ENCODE measurements around the gene CLSTN1. TPM values are rescaled to one million over a fixed set of nuclear protein-coding genes. Genes with fewer than 3 reads are reported as not detected.

CLSTN1 gene
- total and polyA plus RNA-seq, 2 donors (not counting 1 experiment from before 2014, with no cell fraction given): 34.9 to 81.4 TPM

- H3K9me3 Mint-ChIP-seq (ENCODE audit: insufficient read depth): peaks cover 5% of the 10 kb centered on the region
- H3K27me3 ChIP-seq (replicated peaks in 1 of 4; ENCODE audit: control extremely low read depth in 1 of 4, control insufficient read depth in 3 of 4, insufficient read depth in 4 of 4, low read length in 3 of 4): no peaks in the 10 kb centered on the region
- no peak for DNase-seq
- no peak for TF ChIP-seq CTCF (IDR thresholded peaks at IDR 0.05)
- TF ChIP-seq EZH2 (IDR thresholded peaks at IDR 0.05; ENCODE audit: borderline replicate concordance, insufficient read depth, low read depth, low read length, poor library complexity, severe bottlenecking): no peak
- H4K20me1 ChIP-seq (ENCODE audit: control insufficient read depth, insufficient read depth, low read length, poor library complexity, severe bottlenecking): peaks cover 93% of the 10 kb centered on the region
- peak overlapping the region; percentile 62 for H3K27ac Mint-ChIP-seq
- ATAC-seq (ENCODE audit: low read depth): no peak
- no CpG with 5 or more reads among the region's 5 CpGs for WGBS (ENCODE audit: insufficient coverage)
- no peak overlapping the region for H3K9ac ChIP-seq (ENCODE audit: low read length)
- peak overlapping the region in 1 of 2 donors; percentile 65 for H3K27ac ChIP-seq (ENCODE audit: low read length in 2 of 2)
- H3K4me1 ChIP-seq (ENCODE audit: control insufficient read depth in 2 of 2, insufficient read depth in 2 of 2, low read length in 2 of 2): peaks cover 38 to 50% of the 10 kb centered on the region in 2 donors
- ChIA-PET POLR2A (interaction anchor here (0.5 to 2.0 kb wide), 5 partner anchors 8 to 72 kb away, joined by 3 to 10 read pairs (median 3); no protein-coding TSS in a partner anchor), CTCF (interaction anchor here (0.9 to 6.3 kb wide), 8 partner anchors 9 to 247 kb away, joined by 3 to 42 read pairs (median 6); partner anchors contain the start of gene PIK3CD)
- peaks cover 8 to 55% of the 10 kb centered on the region in 2 experiments for H3K36me3 ChIP-seq (replicated peaks in 1 of 2; ENCODE audit: control extremely low read depth in 1 of 2, control insufficient read depth in 1 of 2, extremely low read depth in 1 of 2, insufficient read depth in 2 of 2, low read length in 1 of 2)
- no peak overlapping the region for H3K4me3 ChIP-seq (ENCODE audit: control extremely low read depth in 1 of 5, extremely low read depth in 1 of 5, insufficient read depth in 1 of 5, low read depth in 2 of 5, low read length in 4 of 5)
- no peaks in the 10 kb centered on the region for H3K27me3 Mint-ChIP-seq
- H3K4me3 Mint-ChIP-seq: no peak overlapping the region
- H3K79me2 ChIP-seq (ENCODE audit: control insufficient read depth, insufficient read depth, low read length): peaks cover 99% of the 10 kb centered on the region
- intact Hi-C loops (cut with micrococcal nuclease): loop anchor here (5.0 kb wide), 1 partner anchor 76 kb away; no protein-coding TSS in a partner anchor
- H3K4me2 ChIP-seq (replicated peaks; ENCODE audit: low read depth, low read length, poor library complexity, severe bottlenecking): no peak overlapping the region
- H2AFZ ChIP-seq (ENCODE audit: insufficient read depth, low read depth, low read length, poor library complexity, severe bottlenecking): no peak overlapping the region
- H3K4me1 Mint-ChIP-seq: peaks cover 64% of the 10 kb centered on the region
- peaks cover 0 to 16% (median 2%) of the 10 kb centered on the region in 3 donors for H3K9me3 ChIP-seq (ENCODE audit: control extremely low read depth in 1 of 3, control insufficient read depth in 2 of 3, insufficient read depth in 1 of 3, low read length in 2 of 3)
Observed at GRCh38 chr1:9703165-9703509, 120.6 kb downstream of the CLSTN1 start.

- Histone ChIP-seq H3K4me1 (ENCODE audit: control insufficient read depth in 2 of 2, insufficient read depth in 2 of 2, low read length in 2 of 2) (peaks cover 39 to 51% of the 10 kb centered on the region in 2 donors), H3K27ac (ENCODE audit: low read length in 2 of 2) (peak overlapping the region in 1 of 2 donors; percentile 59), H3K79me2 (ENCODE audit: control insufficient read depth, insufficient read depth, low read length) (peaks cover 98% of the 10 kb centered on the region), H3K4me2 (replicated peaks; ENCODE audit: low read depth, low read length, poor library complexity, severe bottlenecking) (no peak overlapping the region), H3K27me3 (replicated peaks in 1 of 4; ENCODE audit: control extremely low read depth in 1 of 4, control insufficient read depth in 3 of 4, insufficient read depth in 4 of 4, low read length in 3 of 4) (no peaks in the 10 kb centered on the region), H4K20me1 (ENCODE audit: control insufficient read depth, insufficient read depth, low read length, poor library complexity, severe bottlenecking) (peaks cover 93% of the 10 kb centered on the region), H3K9ac (ENCODE audit: low read length) (no peak overlapping the region), H3K36me3 (replicated peaks in 1 of 2; ENCODE audit: control extremely low read depth in 1 of 2, control insufficient read depth in 1 of 2, extremely low read depth in 1 of 2, insufficient read depth in 2 of 2, low read length in 1 of 2) (peaks cover 8 to 58% of the 10 kb centered on the region in 2 experiments), H3K4me3 (ENCODE audit: control extremely low read depth in 1 of 5, extremely low read depth in 1 of 5, insufficient read depth in 1 of 5, low read depth in 2 of 5, low read length in 4 of 5) (no peak overlapping the region), H2AFZ (ENCODE audit: insufficient read depth, low read depth, low read length, poor library complexity, severe bottlenecking) (no peak overlapping the region), H3K9me3 (ENCODE audit: control extremely low read depth in 1 of 3, control insufficient read depth in 2 of 3, insufficient read depth in 1 of 3, low read length in 2 of 3) (peaks cover 0 to 16% (median 2%) of the 10 kb centered on the region in 3 donors)
- no peak overlapping the region for H3K27ac Mint-ChIP-seq
- DNase-seq (no peak), ATAC-seq (ENCODE audit: low read depth) (no peak)
- CTCF ChIA-PET: interaction anchor here (0.7 to 6.3 kb wide), 6 partner anchors 14 to 472 kb away, joined by 3 to 42 read pairs (median 7); no protein-coding TSS in a partner anchor
- TF ChIP-seq EZH2 (IDR thresholded peaks at IDR 0.05; ENCODE audit: borderline replicate concordance, insufficient read depth, low read depth, low read length, poor library complexity, severe bottlenecking) (no peak), CTCF (IDR thresholded peaks at IDR 0.05) (no peak)
- peaks cover 61% of the 10 kb centered on the region for H3K4me1 Mint-ChIP-seq
- POLR2A ChIA-PET: interaction anchor here (0.5 to 0.7 kb wide), 2 partner anchors 24 to 31 kb away, joined by 3 to 9 read pairs; no protein-coding TSS in a partner anchor
- peaks cover 5% of the 10 kb centered on the region for H3K9me3 Mint-ChIP-seq (ENCODE audit: insufficient read depth)
- no peaks in the 10 kb centered on the region for H3K27me3 Mint-ChIP-seq
- 43% methylated on average over 3 of the region's 4 CpGs for WGBS (ENCODE audit: insufficient coverage)
- intact Hi-C loops (cut with micrococcal nuclease): loop anchor here (5.0 kb wide), 1 partner anchor 74 kb away; no protein-coding TSS in a partner anchor
- H3K4me3 Mint-ChIP-seq: no peak overlapping the region
Observed at GRCh38 chr1:9701665-9702064, 122.1 kb downstream of the CLSTN1 start.

Measured in B cell (primary cell).